ENCODE data around the gene TFAP2B.

Gene TFAP2B

DNA sequence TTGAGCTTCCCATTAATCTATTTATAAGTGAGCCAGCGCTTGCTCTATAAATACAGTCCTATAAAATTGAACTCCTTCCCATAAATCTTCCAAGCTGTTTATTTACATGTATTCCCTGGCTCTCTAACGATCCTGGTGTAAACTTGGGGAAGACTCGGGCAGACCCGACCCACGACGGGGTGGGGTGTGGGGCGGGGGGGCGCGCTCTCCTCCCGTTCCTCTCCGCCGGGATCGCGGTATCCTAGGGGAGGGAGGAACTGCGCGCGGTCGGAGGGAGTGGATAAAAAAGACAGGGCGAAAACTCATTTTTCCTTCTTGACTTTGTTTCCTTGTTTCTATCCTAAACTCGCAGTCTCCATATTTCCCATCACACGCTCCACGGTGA is 31.1 kb downstream of the TFAP2B start:
- DNase-seq: no peak

DNA sequence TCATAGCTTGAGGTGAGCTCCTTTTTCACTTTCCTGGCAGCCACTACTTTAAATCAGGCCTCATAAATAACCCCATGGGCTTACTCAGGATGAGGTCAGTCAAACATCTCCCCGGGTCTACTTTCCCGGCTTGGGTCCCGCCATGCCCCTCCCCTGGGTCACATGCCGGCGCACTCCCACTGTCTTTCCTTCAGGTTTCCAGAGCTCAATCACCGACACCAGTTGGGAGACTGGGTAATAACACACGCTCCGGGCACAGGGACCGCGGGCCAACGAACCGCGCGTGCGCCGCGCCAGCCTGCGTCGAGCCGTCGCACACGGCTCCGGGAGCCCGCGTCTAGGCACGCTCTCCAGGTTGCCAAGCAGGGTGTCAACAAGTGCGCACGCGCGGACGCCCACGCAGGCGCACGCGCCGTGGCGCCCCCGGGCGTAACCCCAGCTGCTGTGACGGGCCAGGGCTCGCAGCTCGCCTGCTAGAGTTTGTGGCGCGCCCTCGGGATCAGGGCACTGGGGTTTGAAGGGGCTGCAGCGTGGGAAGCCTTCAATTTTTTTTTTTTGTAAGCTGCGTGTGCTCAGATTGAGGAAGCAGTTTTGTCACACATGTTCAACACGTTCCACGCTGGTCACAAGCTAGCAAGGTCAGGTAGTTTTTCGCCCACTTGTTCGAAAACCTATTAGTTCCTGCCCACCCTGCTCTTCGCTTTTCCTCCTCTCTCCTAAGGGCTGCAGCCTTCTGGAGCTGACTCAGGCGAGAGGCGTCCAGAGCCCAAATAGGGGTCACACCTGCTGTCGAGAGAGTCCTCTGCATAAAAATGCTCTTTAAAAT is 31.8 kb downstream of the TFAP2B start:
- no peak for DNase-seq

DNA sequence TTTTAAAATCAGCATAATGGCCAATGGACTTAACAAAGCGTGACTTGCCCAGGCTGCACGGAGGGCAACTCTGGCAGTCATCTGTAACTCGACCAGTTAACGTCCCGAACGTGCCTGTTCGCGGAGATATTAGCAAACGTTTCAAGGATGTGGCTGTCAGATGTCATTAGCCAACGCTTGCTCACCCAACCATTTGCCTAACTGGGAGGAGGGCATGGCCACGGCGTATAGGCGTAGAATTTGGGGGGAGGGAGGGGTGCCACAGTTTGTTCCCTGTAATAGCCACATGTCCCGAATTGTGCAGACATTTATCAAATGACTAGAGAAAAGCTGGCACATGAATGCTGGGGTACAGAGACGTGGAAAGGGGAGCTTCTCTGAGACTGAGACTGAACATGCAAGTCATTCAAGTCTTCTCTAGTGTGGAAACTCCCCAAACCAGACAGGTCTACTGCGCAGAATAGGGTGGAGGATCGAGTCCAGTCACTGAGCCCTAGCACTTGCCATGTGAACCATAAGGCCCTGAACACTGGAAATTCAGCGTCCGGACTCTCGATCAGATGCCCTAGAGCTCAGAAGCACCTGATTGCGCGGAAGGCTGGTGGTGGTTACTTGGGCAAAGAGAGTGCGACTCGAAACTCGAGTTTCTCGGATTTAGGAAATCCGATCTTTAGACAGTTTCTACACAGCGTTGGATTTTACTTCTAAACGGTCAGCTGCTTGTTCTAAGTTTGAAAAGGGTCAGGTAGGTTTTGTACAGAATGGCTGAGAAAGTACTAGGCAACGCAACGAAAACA is 32.6 kb downstream of the TFAP2B start:
- DNase-seq: no peak

DNA sequence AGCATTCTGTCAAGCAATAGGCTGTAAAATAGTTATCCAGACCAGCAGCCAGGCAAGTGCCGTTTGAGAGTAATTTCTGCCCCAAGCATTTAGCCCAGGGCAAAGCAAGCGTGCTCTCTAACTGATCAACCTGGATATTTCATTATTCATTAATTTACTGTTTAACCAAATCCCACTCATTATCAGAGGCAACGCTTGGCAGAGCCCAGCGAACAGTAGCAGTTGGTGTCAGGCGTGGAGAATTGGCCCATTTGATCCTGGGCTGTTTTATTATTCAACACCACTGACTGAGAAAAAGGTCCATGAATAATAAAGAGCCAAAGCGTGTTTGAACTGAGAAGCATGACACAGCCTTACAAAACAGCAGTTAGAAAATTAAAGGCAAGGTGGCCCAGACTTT is 35.3 kb downstream of the TFAP2B start:
- DNase-seq: no peak

DNA sequence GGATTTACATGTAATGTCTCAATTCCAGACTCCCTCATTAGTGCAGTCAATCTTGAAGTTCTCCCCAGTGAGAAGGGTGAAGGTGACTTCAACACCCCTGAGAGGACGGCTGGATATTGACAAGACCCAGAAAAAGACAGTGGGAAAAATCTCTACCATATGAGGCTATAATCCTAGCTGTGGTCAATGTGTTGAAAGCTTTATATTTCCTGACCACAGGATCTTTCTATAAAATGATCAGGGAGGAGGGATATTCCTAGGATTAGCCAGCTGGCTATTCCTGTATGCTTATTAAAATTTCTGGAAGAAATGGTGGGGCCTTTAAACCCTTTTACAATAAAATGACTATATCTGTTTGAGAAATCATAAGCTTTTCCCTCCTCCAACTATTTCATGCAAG is 43.0 kb downstream of the TFAP2B start:
- no peak for DNase-seq

DNA sequence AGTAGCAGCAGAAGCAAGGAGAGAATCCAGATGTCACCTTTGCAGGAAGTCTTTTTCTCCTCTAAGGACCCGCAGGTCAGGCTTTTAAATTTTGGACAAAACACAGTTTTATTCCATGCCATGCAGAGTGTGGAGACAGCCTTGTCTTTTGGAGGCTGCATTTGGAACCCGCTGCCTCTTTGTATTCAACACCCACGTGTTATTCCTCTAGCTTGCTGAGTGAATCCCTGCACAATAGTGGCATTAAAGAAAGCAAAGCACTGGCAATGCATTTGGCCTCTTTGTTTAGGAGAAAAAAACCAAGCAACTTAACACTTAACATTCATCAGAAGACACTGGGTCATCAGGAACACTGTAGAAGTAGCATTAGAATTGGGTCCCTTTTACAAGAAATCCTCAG is 43.5 kb downstream of the TFAP2B start:
- DNase-seq: no peak

DNA sequence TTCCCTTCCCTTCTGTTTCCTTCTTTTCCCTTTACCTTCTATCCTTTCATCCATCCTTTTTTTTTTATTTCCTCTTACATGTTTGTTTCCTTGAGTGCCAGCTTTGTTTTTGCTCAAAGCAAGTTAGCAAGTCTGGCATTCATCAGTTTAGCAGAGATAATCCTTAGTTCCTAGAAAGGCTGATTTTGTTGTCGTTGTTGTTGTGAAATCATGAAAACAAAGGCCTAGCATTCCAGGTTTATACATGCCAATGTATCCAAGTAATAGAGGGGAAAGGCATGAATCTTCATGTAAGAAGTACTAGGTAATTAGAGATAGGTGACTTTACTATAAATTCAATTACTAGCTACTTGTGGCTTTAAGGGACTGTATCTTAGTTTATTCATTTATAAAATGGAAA is 45.9 kb downstream of the TFAP2B start:
- DNase-seq: no peak

DNA sequence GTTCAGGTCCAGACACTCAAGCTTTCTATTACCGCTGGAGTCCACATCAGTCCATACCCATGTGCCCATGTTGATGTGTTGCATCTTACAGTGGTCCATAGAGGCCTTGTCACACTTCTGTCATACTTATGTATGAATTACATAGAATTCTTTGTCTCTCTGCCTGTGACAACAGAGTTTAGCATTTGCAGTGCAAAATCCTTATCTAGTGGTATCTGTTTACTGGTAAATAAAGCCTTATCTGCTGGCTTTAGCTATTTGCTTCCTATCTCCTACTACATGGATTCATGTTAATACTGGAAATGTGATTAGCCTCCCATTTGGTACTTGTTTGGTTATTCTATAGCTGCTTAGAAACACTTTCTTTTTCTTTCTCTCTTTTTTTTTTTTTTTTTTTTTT is 49.8 kb downstream of the TFAP2B start:
- no peak for DNase-seq

DNA sequence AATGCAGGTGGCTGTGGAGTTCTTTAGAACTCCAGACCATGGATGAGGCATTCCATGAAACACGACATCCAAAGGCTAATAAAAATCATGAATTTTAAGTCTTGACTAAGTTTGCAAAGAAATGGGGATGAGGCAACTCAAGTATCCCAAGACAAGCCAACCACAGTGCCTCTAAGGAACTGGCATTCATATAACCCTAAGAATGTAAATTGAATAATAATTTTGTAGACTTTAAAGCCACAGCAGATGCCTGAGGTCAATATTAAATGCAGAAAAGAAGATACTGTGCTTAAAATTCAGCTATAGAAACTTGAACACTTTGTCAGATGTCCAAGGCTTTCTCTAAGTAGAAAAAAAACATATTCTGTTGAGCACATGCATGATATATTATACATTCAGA is 54.5 kb downstream of the TFAP2B start:
- no peak for DNase-seq

DNA sequence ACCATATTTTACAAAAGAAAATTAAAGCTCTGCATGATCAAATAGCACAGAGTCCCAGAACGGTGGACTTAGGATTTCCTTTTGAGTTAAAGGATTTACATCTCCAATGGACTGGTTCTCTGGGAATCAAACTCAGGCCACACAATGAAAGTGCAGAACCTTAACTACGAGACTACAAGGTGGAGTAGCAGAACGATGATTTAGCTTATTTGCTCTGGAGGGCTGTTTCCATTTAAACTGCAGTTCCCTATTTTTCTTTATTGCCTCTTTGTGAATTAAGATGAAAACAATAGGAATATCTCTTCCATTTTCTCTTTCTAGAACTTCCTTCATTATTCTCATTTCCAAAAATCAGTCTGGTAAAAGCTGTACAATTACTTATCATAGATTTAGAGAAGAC is 65.7 kb downstream of the TFAP2B start:
- no peak for DNase-seq

DNA sequence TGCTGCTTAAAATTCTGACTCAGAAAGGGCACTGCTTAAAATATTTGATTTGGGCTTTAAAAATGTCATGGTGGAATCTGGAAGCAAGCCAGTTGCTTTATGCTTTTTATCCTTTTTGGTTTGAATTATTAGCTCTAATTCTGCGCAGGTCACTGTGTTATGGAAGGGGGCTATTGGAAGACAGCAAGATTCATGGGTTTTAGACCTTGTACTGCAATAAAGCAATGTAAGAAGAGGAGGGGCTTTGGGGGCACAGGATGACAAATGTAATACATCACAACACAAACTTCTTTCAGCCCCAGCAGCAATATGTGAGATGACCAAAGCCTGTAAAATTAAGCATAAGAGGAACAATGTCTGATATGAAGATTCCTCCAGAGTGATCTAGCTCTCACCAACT is 68.4 kb downstream of the TFAP2B start:
- DNase-seq: no peak

DNA sequence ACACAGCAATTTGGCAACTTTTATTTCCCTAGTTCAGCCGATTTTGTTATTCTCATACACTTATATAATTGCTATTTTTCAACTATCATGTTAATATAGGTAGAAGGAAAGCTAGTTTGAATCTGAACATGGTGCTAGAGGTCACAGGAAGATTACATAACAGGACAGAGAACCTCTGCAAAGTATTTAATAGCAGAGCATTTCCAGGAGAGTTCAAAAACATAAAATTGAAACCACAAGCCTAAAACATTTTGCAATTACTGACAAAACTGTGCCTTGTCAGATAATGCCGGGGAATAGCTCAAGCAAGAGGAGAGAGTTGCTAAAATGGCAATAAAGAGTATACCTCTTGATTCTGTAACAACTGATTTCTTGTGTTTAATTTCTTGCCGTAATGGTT is 70.8 kb downstream of the TFAP2B start:
- no peak for DNase-seq

DNA sequence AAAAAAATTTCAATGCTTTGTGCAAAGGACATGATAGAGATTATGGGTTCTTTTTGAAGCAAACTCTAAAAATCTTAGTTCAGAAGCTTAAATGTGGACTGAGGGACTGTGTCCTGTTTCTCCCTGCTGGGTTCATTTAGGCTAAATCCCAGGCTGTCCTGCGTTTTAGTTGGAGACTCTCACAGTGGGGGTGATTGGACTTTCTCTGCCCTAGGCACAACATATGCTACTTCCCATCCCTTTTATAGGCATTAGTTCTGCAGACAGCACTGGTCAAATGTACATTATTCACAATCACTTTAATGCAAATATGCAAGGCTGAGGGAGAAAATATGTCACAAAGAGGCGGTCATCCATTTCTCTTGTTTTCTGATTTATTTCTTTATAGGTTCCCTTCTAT is 71.3 kb downstream of the TFAP2B start:
- no peak for DNase-seq

DNA sequence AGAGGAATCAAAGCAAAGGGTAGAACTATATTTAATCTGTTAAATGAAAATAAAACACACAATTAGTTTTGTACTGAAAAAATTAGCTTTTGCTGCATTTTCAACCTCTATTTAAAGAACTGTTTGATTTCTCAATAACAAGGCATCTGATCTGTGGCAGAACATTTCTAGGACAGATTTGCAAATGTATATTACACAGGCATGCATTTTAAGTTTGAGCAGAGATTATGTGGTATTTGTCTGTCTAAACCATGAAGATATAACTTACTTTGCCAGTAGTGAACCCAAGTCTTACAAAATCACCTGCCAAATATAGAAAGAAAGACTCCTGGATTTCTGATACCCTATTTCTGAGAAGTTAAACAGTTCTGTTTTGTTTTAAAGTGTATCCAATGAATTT is 71.9 kb downstream of the TFAP2B start:
- no peak for DNase-seq

DNA sequence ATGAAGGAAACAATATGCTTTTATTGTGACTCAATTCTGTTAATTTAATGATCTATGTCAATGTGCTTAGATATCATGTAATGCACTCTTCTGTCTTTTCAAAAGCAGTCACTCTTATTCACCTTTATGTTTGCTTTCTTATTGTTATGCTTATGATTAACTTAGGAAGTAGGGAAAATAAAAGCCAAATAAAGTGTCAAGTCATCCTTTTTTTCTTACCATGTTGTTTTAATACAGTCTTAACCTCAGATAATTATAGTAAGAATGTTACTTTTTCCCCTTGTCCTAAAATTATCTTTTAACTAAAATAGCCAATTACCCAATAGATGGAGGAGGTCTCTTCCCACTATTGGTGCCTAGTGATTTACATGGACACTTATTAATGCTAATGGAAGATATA is 72.6 kb downstream of the TFAP2B start:
- DNase-seq: no peak
